Islet of Langerhans (tissue), 1 donor: Measurements from ENCODE around the gene QSOX2.

ENCODE experiments used
- FAIRE-seq: peaks from one replicate; lab custom pipeline; 2011; peaks lifted over from hg19 to GRCh38; lab: Jason Lieb, UNC

QSOX2 gene

GRCh38 chr9:136264441-136265405 is 19.1 kb upstream of the QSOX2 start:
- FAIRE-seq, result no peak

- no peak for FAIRE-seq
Measured at GRCh38 chr9:136264031-136264430, 18.4 kb upstream of the QSOX2 start.

DNA sequence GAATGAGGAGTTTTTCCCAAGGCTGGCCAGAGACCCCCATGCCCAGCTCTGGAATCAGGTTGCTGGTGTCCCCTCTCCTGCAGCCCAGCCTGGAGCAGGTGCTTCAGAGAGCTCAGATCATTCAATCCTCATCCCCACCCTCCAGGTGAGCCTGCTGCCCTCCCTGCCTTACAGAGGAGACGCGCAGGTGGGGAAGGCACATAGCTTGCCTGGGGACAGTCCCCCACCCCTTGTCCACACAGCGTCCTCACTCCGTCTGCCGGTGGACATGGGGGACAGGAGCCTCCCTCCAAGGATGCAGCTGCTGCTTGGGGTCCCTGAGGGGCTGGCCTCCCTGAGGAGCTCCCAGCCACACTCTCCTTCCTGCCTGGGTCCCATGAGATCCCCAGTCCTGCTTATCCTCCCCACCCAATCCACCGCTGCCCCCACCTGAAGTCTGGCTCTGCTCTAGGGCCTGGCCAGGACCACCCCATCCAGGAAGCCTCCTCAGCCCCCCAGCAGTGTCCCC is 17.1 kb upstream of the QSOX2 start:
- FAIRE-seq, result no peak

GRCh38 chr9:136261686-136262430 is 16.2 kb upstream of the QSOX2 start:
- FAIRE-seq, result no peak

DNA sequence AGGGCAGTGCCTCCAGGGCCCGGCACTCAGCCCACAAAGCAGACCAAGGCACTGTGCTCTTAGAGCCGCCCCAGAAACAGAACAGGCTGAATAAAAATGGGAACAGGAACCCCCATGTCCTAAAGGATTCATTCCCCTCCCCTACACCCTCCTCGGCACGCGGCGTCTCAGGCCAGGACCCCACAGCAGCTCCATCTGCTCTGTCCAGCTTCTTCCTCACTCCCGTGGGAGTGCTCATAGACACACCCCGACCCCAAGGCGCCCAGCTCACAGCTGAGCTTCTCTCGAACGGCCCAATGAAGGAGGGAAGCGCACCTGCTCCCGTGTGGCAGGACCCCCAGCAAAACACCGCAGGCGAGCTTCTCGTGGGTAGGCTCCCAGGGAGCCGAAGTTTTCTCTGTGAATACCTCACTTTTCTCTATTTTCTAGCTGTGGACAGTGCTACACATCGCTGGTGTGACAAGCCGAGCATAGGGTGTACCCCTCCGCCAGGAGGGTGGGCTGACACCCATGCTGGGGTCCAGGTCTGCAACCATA is 15.4 kb upstream of the QSOX2 start:
- FAIRE-seq, result no peak

- FAIRE-seq, result no peak
Measured at GRCh38 chr9:136260521-136260920, 14.9 kb upstream of the QSOX2 start.

GRCh38 chr9:136259836-136260235 is 14.2 kb upstream of the QSOX2 start:
- FAIRE-seq, result no peak

DNA sequence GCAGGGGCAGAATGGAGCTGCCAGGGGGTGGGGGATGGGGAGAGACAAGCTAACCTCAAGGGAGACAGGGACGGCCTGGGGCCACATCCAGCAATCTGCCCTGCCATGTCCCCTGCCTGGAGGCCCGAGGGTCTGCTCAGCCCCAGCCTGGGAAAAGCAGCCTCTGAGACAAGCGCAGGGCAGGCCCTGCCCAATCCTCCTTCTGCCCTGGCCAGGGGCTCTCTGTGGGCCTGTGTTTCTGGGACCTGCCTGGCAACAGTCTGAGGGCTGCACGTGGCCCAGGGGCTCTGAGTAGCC is 13.9 kb upstream of the QSOX2 start:
- FAIRE-seq, result no peak

- no peak for FAIRE-seq
Measured at GRCh38 chr9:136258786-136259516, 13.3 kb upstream of the QSOX2 start.

GRCh38 chr9:136258299-136258625 is 12.7 kb upstream of the QSOX2 start:
- FAIRE-seq, result no peak

DNA sequence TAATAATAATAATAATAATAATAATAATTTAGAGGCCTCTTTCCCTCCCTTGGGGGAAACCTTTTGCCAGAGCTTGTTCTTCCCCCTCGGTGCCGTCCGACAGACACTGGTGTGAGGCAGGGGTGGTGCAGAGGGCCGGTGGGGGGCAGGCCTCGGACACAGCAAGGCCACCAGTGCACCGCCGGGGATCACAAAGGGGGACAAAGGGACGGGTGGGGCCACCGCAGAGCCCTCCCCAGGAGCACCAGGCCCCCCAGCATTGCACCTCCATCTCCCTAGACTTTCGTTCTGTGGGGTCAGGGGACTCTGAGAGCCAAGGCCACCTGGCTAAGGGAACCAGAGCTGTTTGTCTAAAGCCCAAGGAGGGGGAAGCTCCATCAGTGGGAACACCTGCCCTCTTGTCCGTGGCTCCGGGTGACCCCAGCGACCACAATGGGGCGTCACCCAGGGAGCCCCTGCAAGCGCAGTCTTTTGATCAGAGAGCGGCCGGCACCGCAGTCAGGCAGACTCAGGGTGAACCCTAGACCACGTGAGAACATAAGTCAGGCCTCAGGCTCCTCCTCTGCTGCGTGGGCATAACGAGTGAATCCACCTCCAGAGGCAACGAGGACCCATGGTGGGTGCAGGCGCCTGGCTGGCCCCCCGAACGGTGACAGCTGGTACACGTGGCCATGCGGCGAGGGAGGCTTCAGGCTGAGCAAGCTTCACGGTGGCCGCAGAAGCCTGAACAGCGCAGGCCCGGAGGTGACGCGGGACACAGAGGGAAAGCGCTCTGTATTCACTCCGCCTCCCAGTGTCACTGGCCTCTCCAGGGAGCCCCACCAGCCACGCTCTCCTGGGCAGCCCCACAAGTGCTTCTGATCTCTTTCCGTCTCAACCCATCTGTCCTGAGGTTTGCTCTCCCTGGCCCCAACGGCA is 12.0 kb upstream of the QSOX2 start:
- FAIRE-seq, result no peak

DNA sequence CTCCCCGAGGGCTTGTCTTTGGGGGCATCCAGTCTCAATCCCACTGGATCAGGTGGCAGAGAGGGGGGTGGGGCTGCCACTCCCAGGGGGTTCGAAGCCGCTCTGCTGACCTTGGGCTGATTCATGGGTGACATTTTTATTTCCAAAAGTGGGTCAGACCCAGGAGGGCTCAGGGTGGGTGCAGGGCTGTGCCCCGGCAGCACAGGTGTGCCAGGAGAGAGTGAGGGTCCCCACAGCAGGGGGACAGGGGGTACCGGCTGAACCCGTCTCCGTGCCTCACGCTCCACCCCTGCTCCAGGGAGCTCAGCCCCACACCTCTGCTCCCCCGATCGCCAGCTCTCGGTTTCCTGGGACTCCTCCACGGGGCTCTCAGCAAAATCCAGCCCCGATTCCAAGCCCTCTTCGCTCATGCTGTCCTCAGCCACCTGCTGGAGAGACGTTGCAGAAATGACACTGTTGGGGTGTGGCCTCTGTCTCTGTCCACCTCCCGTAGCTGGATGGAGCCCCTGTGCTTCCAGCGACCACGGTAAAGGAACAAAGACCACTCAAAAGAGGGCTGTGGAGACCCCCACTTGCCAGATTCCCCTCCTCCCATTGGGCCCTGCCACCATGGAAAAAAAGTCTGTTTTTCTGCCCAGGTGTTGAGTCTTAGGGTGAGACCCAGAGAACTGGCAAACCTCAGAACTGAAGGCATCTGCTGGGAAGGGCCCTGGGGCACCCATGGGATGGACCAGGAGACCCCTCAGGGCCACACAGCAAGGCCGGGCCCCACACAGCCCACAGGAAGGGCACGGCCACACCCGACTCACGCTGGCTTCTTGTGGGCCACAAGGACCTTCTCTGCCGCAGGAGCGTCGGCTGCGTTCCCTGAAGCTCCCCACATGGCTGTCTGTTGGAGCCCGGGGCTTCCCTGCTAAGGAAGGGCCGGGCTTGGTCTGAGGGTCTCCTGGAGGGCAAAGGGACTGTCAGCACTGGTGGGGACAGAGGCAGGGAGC is 10.6 kb upstream of the QSOX2 start:
- FAIRE-seq, result no peak

- no peak for FAIRE-seq
Measured at GRCh38 chr9:136255166-136255538, 9.5 kb upstream of the QSOX2 start.

DNA sequence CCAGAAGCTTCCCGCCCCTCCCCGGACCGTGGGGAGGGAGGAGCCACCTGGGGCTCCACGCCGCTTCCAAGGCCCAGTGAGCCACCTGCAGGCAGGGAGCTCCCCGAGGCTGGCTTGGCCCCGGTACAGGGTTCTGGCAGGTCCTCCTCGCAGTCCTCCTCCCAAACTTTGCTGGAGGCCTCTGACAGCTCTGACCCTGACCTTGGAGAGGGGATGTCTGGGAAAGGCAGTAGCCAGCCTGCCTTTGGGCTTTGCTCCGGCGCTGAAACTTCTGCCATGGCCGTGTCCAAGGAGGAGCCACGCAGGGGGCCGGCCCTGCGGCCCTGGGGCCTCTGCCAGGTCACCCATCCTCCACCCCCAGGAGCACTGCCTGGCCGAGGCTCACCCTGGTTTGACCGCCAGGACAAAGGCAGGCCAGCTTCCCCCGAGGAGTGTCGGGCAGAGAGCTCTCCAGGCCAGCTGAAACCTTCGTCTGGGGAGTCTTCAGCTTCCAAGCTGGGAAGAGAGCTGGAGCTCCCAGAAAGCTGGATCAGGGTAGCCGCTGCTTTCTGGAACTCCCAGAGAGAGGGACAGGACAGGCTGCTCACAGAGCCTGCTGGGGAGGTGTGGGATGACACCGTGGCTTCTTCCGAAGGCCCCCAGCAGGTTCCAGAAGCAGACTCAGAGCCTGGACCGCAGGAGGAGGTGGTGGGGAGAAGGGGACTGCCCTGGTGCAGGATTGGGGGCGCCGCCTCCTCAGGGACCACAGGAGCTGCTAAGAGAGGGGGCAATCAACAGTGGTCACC is 9.0 kb upstream of the QSOX2 start:
- no peak for FAIRE-seq

DNA sequence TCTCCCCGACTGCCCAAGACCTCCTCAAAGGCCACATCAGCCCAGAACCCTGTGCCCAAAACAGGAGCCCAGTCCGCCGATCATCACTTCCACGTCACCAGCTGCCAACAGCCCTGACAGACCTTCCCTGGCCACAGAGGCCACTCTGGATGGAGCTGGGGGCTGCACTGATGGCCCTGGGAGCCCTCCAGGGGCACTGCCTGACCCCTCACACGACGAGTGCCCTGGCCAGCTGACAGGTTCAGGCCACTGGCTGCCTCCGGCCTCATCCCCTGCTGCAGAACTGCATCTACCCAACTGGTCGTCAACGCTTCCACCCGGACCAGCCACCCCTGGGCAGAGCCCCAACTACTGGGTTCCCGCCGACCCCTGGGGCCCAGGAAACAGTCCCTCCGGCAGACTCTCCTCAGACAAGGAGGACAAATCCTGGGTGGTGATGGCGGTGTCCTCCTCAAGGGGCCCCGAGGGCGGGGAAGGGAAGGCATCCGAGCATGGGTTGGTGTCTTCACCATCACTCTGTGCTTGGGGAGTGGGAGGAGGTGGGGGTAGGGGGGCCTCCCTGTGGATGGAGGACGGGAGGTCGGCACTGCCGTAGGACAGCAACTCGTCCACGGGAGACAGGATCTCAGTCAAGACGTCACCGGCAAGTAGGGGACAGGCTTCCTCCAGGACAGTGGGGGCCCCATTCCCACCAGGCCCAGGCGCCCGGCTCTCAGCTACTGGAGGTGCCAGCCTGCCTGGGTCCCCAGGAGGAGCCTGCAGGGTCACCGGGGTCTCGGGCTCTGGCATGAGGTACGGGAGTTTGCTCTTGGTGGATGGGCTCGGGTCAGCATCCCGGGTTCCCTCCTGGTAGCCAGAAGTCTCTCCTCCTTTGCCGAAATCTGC is 7.9 kb upstream of the QSOX2 start:
- no peak for FAIRE-seq

DNA sequence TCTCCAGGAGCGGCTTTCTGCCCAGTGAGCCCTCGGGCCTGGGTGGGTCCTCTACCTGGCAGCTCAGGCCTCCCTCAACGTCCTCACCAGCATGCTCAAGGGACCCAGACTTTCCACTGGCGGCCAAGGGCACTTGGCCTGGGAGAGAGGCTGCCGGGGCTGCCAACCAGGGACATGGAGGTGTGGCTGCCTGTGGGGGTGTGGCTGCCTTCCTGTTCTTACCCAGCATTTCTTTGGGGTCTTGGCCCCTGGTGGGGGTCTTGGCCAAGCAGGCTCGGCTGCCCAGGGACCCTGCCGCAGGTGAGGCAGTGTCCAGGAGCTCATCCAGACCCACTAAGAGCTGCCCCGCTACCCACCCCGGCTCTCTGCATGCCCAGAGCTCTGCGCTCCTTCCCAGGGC is 7.2 kb upstream of the QSOX2 start:
- no peak for FAIRE-seq

DNA sequence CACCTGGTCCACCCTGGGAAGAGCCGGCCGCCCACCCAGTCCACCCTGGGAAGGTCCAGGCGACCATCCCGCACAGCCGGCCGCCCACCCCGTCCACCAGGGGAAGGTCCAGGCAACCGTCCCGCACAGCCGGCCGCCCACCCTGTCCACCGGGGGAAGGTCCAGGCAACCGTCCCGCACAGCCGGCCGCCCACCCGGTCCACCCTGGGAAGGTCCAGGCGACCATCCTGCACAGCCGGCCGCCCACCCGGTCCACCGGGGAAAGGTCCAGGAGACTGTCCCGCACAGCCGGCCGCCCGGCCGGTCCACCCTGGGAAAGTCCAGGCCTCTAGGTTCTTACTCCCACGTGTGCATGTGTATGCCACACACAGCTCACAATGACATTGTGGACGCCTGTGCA is 6.7 kb upstream of the QSOX2 start:
- FAIRE-seq, result no peak
